Testis (tissue), 2 donors: ENCODE results near the gene RPL36.

ENCODE experiments used
- CTCF ChIP-seq, 3 experiments: fragments of 450-650 bp in 2 of 3; fragments of 200-600 bp in 1 of 3; sonication (generic) in 1 of 3; IDR thresholded peaks; one replicate each; pipeline ENCODE4 v1.5.1; 2016 to 2019; ENCODE audit warnings: antibody characterized with exemption in 3 of 3, mild to moderate bottlenecking in 2 of 3, moderate library complexity in 1 of 3
- POLR2A ChIP-seq: fragments of 450-650 bp; IDR thresholded peaks from one replicate; pipeline ENCODE4 v1.6.1; 2017; ENCODE audit warnings: antibody characterized with exemption, mild to moderate bottlenecking, moderate library complexity

GRCh38 chr19:5681391-5682106 lies 8.5 kb upstream of the RPL36 start:
- no peak for TF ChIP-seq POLR2A
- no peak for TF ChIP-seq CTCF (IDR thresholded peaks at IDR 0.05)
